Testis (tissue), 2 donors: ENCODE measurements around the gene MLKL.

Experiments
- POLR2A ChIP-seq: fragments of 450-650 bp; IDR thresholded peaks from one replicate; pipeline ENCODE4 v1.6.1; 2017; ENCODE audit warnings: antibody characterized with exemption, mild to moderate bottlenecking, moderate library complexity
- TF ChIP-seq, protein P1 (sequence below), 3 experiments: fragments of 450-650 bp in 2 of 3; fragments of 200-600 bp in 1 of 3; sonication (generic) in 1 of 3; IDR thresholded peaks; one replicate each; pipeline ENCODE4 v1.5.1; 2016 to 2019; ENCODE audit warnings: antibody characterized with exemption in 3 of 3, mild to moderate bottlenecking in 2 of 3, moderate library complexity in 1 of 3

GRCh38 chr16:74721716-74722115 is 21.1 kb upstream of the MLKL start:
- TF ChIP-seq, protein P1, sequence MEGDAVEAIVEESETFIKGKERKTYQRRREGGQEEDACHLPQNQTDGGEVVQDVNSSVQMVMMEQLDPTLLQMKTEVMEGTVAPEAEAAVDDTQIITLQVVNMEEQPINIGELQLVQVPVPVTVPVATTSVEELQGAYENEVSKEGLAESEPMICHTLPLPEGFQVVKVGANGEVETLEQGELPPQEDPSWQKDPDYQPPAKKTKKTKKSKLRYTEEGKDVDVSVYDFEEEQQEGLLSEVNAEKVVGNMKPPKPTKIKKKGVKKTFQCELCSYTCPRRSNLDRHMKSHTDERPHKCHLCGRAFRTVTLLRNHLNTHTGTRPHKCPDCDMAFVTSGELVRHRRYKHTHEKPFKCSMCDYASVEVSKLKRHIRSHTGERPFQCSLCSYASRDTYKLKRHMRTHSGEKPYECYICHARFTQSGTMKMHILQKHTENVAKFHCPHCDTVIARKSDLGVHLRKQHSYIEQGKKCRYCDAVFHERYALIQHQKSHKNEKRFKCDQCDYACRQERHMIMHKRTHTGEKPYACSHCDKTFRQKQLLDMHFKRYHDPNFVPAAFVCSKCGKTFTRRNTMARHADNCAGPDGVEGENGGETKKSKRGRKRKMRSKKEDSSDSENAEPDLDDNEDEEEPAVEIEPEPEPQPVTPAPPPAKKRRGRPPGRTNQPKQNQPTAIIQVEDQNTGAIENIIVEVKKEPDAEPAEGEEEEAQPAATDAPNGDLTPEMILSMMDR (IDR thresholded peaks at IDR 0.05): no peak
- no peak for TF ChIP-seq POLR2A
